ENCODE data around the gene ZNF366. TPM values are rescaled to one million over a fixed set of nuclear protein-coding genes. Genes with fewer than 3 reads are reported as not detected.

Gene ZNF366
- polyA plus RNA-seq, 1 donor (not counting 4 experiments of a cell fraction or from before 2014, with no cell fraction given): not detected

DNA sequence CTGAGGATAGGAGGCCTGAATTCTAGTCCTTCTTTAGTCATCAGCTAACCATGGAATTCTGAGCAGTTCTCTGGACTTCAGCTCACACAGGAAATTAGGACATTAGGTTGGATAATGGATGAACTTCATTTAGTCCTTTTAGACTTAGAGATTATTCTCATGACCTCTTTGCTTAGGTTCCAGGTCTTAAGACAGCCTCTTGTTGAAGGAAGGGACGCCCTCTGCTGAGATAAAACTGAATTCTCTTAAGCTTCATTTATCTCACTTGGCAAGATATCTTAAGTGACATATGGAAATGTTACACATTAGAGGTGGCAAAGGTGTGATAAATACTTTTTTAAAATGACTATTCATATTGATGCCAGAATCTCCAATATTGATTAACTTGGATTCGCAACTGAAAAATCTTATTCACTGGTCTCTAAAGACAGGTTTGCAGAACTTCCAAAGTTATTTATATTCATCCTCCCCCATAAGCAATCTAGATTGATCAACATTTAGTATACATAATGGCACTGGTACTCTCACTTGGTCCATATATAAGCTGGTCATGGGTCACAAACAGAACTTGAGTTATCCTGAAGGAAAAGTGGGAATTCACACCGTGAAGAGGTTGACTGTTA, 16.9 kb upstream of the ZNF366 start:
- DNase-seq (ENCODE audit: low read depth, low spot score): peak; percentile 35
- H3K4me3 ChIP-seq (ENCODE audit: control insufficient read depth in 2 of 3, extremely low read depth in 1 of 3, insufficient read depth in 2 of 3, low read depth in 1 of 3, low read length in 3 of 3): no peak overlapping the region
- no peak overlapping the region for H3K27ac ChIP-seq (ENCODE audit: control insufficient read depth, insufficient read depth, low read length)
- TF ChIP-seq, protein P1, sequence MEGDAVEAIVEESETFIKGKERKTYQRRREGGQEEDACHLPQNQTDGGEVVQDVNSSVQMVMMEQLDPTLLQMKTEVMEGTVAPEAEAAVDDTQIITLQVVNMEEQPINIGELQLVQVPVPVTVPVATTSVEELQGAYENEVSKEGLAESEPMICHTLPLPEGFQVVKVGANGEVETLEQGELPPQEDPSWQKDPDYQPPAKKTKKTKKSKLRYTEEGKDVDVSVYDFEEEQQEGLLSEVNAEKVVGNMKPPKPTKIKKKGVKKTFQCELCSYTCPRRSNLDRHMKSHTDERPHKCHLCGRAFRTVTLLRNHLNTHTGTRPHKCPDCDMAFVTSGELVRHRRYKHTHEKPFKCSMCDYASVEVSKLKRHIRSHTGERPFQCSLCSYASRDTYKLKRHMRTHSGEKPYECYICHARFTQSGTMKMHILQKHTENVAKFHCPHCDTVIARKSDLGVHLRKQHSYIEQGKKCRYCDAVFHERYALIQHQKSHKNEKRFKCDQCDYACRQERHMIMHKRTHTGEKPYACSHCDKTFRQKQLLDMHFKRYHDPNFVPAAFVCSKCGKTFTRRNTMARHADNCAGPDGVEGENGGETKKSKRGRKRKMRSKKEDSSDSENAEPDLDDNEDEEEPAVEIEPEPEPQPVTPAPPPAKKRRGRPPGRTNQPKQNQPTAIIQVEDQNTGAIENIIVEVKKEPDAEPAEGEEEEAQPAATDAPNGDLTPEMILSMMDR (optimal IDR thresholded peaks at IDR 0.05 in 1 of 3, IDR thresholded peaks at IDR 0.05 in 1 of 3, conservative IDR thresholded peaks at IDR 0.05 in 1 of 3; ENCODE audit: extremely low read depth in 1 of 3, insufficient read depth in 2 of 3, low read length in 3 of 3): peak in 2 of 3 experiments; percentile 54 to 58
- TF ChIP-seq EZH2 (IDR thresholded peaks at IDR 0.05; ENCODE audit: low read length): no peak
- no peaks in the 10 kb centered on the region for H3K27me3 ChIP-seq (ENCODE audit: control insufficient read depth, extremely low read depth, insufficient read depth, low read length)
- H3K9ac ChIP-seq (ENCODE audit: control insufficient read depth, extremely low read depth, insufficient read depth, low read length): no peak overlapping the region
- peaks cover 4% of the 10 kb centered on the region for H3K4me1 ChIP-seq (ENCODE audit: control insufficient read depth, extremely low read depth, insufficient read depth, low read length)
- no peaks in the 10 kb centered on the region for H4K20me1 ChIP-seq (ENCODE audit: control insufficient read depth, extremely low read depth, insufficient read depth, low read length)
- no peak overlapping the region for H2AFZ ChIP-seq (ENCODE audit: control insufficient read depth, low read length)
- no peak overlapping the region for H3K4me2 ChIP-seq (ENCODE audit: control insufficient read depth, extremely low read depth, insufficient read depth, low read depth, low read length)
- FAIRE-seq: peak; percentile 82
- no peaks in the 10 kb centered on the region for H3K79me2 ChIP-seq (ENCODE audit: control insufficient read depth, insufficient read depth, low read length)
- no peaks in the 10 kb centered on the region for H3K9me1 ChIP-seq (ENCODE audit: control insufficient read depth, extremely low read depth, insufficient read depth, low read length)
- no peaks in the 10 kb centered on the region for H3K9me3 ChIP-seq (ENCODE audit: control insufficient read depth, low read depth, low read length)
- dilution Hi-C loops (cut with MboI; ENCODE audit: extremely low pct_ligation_motif_present, low sequenced_read_pairs): no loop called here
- no peaks in the 10 kb centered on the region for H3K36me3 ChIP-seq (ENCODE audit: control insufficient read depth in 2 of 2, extremely low read depth in 1 of 2, insufficient read depth in 2 of 2, low read length in 2 of 2)

DNA sequence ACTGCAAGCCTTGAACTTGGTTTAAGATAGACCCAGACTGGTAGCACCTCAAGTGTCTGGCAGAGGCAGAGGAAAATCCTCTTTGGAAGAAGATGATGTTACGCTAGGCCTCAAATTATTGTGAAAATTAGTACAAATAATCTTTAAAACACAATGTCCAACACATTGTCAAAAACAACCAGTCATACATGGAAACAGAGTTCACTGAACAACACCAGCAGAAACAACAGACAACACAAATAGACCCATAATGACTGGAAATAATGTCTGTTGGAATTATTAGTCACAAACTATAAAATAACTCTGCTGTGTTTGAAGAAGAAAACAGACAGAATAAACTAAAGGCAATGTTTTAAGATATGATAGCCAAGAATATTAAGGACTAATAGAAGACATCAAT, 15.4 kb upstream of the ZNF366 start:
- H4K20me1 ChIP-seq (ENCODE audit: control insufficient read depth, extremely low read depth, insufficient read depth, low read length): no peaks in the 10 kb centered on the region
- H3K79me2 ChIP-seq (ENCODE audit: control insufficient read depth, insufficient read depth, low read length): no peaks in the 10 kb centered on the region
- no peak for TF ChIP-seq EZH2 (IDR thresholded peaks at IDR 0.05; ENCODE audit: low read length)
- TF ChIP-seq, protein P1 (optimal IDR thresholded peaks at IDR 0.05 in 1 of 3, IDR thresholded peaks at IDR 0.05 in 1 of 3, conservative IDR thresholded peaks at IDR 0.05 in 1 of 3; ENCODE audit: extremely low read depth in 1 of 3, insufficient read depth in 2 of 3, low read length in 3 of 3): no peak
- H3K9ac ChIP-seq (ENCODE audit: control insufficient read depth, extremely low read depth, insufficient read depth, low read length): no peak overlapping the region
- no peaks in the 10 kb centered on the region for H3K36me3 ChIP-seq (ENCODE audit: control insufficient read depth in 2 of 2, extremely low read depth in 1 of 2, insufficient read depth in 2 of 2, low read length in 2 of 2)
- DNase-seq (ENCODE audit: low read depth, low spot score): no peak
- peaks cover 4% of the 10 kb centered on the region for H3K4me1 ChIP-seq (ENCODE audit: control insufficient read depth, extremely low read depth, insufficient read depth, low read length)
- no peaks in the 10 kb centered on the region for H3K27me3 ChIP-seq (ENCODE audit: control insufficient read depth, extremely low read depth, insufficient read depth, low read length)
- no peaks in the 10 kb centered on the region for H3K9me1 ChIP-seq (ENCODE audit: control insufficient read depth, extremely low read depth, insufficient read depth, low read length)
- H2AFZ ChIP-seq (ENCODE audit: control insufficient read depth, low read length): no peak overlapping the region
- no peak for FAIRE-seq
- H3K4me3 ChIP-seq (ENCODE audit: control insufficient read depth in 2 of 3, extremely low read depth in 1 of 3, insufficient read depth in 2 of 3, low read depth in 1 of 3, low read length in 3 of 3): no peak overlapping the region
- no peak overlapping the region for H3K4me2 ChIP-seq (ENCODE audit: control insufficient read depth, extremely low read depth, insufficient read depth, low read depth, low read length)
- dilution Hi-C loops (cut with MboI; ENCODE audit: extremely low pct_ligation_motif_present, low sequenced_read_pairs): no loop called here
- H3K9me3 ChIP-seq (ENCODE audit: control insufficient read depth, low read depth, low read length): no peaks in the 10 kb centered on the region
- H3K27ac ChIP-seq (ENCODE audit: control insufficient read depth, insufficient read depth, low read length): no peak overlapping the region

Data from keratinocyte (primary cell).